ENCODE results near the gene C1orf21. TPM values are rescaled to one million over a fixed set of nuclear protein-coding genes. Genes with fewer than 3 reads are reported as not detected.

C1orf21 gene
- total RNA-seq, 6 experiments from 2014 or later, result 4.3 to 29.2 (median 13.1) TPM

GRCh38 chr1:184614667-184615066 is 227.8 kb downstream of the C1orf21 start:
- TF ChIP-seq CTCF (IDR thresholded peaks at IDR 0.05) (no peak), POLR2A (IDR thresholded peaks at IDR 0.05) (no peak)
- WGBS (ENCODE audit: insufficient coverage, low coverage, low lambda C conversion rate, missing lambda C conversion rate), result 100% methylated on average over 1 of the region's 7 CpGs
- DNase-seq, result no peak
- no peaks in the 10 kb centered on the region for H3K9me3 ChIP-seq
- H3K36me3 ChIP-seq, result peaks cover 0 to 5% (median 0%) of the 10 kb centered on the region in 4 donors
- no peaks in the 10 kb centered on the region for H3K27me3 ChIP-seq
- intact Hi-C loops (cut with DNase I), result no loop called here
- H3K4me1 ChIP-seq, result peaks cover 0 to 7% (median 0%) of the 10 kb centered on the region in 4 donors
- H3K27ac ChIP-seq, result no peak overlapping the region
- no peak for ATAC-seq
- H3K4me3 ChIP-seq, result no peak overlapping the region

GRCh38 chr1:184615301-184615700 is 228.5 kb downstream of the C1orf21 start:
- Histone ChIP-seq H3K4me3 (no peak overlapping the region), H3K27ac (no peak overlapping the region), H3K36me3 (peaks cover 0 to 6% (median 0%) of the 10 kb centered on the region in 4 donors), H3K4me1 (peaks cover 0 to 7% (median 0%) of the 10 kb centered on the region in 4 donors), H3K9me3 (no peaks in the 10 kb centered on the region), H3K27me3 (no peaks in the 10 kb centered on the region)
- intact Hi-C loops (cut with DNase I), result no loop called here
- ATAC-seq, result peak; percentile 24 to 50 (median 32)
- TF ChIP-seq POLR2A (IDR thresholded peaks at IDR 0.05) (no peak), CTCF (IDR thresholded peaks at IDR 0.05) (no peak)
- no peak for DNase-seq
- 37% methylated on average over 5 of the region's 5 CpGs for WGBS (ENCODE audit: insufficient coverage, low coverage, low lambda C conversion rate, missing lambda C conversion rate)

- DNase-seq (no peak), ATAC-seq (no peak)
- Histone ChIP-seq H3K36me3 (peaks cover 0 to 7% (median 0%) of the 10 kb centered on the region in 4 donors), H3K27me3 (no peaks in the 10 kb centered on the region), H3K27ac (no peak overlapping the region), H3K4me3 (no peak overlapping the region), H3K4me1 (peaks cover 0 to 9% (median 0%) of the 10 kb centered on the region in 4 donors), H3K9me3 (no peaks in the 10 kb centered on the region)
- TF ChIP-seq CTCF (IDR thresholded peaks at IDR 0.05) (no peak), POLR2A (IDR thresholded peaks at IDR 0.05) (no peak)
- intact Hi-C loops (cut with DNase I), result no loop called here
- WGBS (ENCODE audit: insufficient coverage, low coverage, low lambda C conversion rate, missing lambda C conversion rate), result 70% methylated on average over 4 of the region's 6 CpGs
Measured at GRCh38 chr1:184616504-184616903, 229.7 kb downstream of the C1orf21 start.

- ATAC-seq (no peak), DNase-seq (no peak)
- WGBS (ENCODE audit: insufficient coverage, low coverage, low lambda C conversion rate, missing lambda C conversion rate), result 100% methylated on average over 2 of the region's 3 CpGs
- H3K27me3 ChIP-seq, result no peaks in the 10 kb centered on the region
- H3K36me3 ChIP-seq, result peaks cover 0 to 10% (median 0%) of the 10 kb centered on the region in 4 donors
- no peaks in the 10 kb centered on the region for H3K9me3 ChIP-seq
- no peak overlapping the region for H3K4me3 ChIP-seq
- no peak overlapping the region for H3K27ac ChIP-seq
- intact Hi-C loops (cut with DNase I), result no loop called here
- TF ChIP-seq CTCF (IDR thresholded peaks at IDR 0.05) (no peak), POLR2A (IDR thresholded peaks at IDR 0.05) (no peak)
- H3K4me1 ChIP-seq, result peaks cover 0 to 13% (median 5%) of the 10 kb centered on the region in 4 donors
Measured at GRCh38 chr1:184617433-184618029, 230.7 kb downstream of the C1orf21 start.
